HG02885 (cell line): Measurements from ENCODE around the gene C10orf143.
"Not testable (repeated sequence)": the region's sequence is repeated elsewhere in the genome, so short reads cannot be mapped to it uniquely, and the experiment has no call there.

Experiments used
- ATAC-seq: cut with Tn5 transposase; IDR thresholded peaks from one replicate; pipeline ENCODE4 v1.9.1; 2021; ENCODE audit warnings: mild to moderate bottlenecking; ENCODE audit not compliant: unreplicated experiment, poor library complexity

C10orf143 gene

DNA sequence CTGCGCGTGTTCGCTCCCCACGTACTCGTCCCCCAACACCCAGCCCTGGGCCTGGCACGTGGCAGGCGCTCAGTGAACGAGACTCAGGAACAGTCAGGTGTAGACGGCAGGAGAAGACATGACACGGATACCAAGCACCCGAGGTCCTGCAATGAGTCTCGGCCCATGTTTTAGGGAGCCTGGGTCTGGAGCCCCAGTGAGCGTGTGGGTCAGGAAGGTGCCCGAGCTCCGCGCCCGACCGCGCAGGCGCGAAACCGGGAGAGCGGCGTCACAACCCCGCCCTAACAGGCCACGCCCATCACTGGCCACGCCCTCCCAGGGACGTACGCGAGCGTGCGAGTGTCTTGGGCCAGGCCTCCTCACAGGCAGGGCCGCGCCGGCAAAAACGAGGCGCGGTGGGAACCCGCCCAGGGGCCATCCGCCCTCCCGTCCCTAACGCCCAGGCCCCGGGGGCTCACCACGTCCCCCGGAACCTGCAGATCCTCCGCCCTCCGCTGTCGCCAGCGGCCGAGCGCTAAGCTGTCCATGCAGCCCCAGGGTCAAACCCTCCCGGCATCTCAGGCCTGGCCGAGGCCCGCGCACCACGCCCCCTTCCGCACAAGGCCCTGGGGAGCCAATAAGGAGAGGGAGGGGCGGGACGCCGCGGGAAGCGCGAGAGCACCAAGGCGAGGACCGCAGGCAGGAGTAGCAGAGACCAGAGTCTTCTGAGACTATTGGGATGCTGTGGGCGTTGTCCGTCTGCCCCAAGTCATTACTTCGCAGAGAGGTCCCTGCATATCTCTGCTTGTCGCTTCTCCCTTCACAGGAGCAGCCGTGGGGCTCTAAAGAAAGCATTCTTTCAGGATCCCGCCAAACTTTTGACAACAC, at the start of gene C10orf143:
Gene C10orf143 (minus strand): TSS at position 585 of the 867 bp plus-strand sequence. CDS start 58 bp downstream, at position 527.
- peak; percentile 82 for ATAC-seq

DNA sequence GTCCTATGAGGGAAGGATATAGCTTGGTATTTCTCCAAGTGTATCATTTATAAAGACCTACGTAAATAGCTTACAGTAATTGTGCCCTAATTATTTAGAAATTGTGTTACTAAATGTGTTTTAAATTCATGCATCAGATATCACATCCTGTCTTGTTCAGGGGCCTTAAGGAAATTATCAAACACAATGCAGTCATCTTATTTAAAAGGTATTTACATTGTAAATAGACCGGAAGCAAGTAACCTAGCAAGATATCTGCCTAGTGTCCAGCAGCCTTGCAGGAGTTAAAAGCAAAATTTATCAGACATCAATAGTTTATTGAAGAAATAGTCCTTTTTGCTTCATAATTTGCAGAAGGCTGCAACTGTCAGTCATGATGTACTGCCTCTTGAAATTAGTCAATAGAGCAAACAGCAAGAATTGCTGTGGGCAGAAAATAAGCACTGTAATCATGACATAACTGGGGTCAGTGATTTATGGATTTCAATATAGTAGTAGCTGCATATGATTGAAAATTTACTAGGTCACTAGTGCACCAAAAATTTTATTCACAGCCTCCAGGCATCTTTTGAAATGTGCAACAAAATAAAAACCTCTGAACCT, 48.7 kb upstream of the C10orf143 start:
- no peak for ATAC-seq

DNA sequence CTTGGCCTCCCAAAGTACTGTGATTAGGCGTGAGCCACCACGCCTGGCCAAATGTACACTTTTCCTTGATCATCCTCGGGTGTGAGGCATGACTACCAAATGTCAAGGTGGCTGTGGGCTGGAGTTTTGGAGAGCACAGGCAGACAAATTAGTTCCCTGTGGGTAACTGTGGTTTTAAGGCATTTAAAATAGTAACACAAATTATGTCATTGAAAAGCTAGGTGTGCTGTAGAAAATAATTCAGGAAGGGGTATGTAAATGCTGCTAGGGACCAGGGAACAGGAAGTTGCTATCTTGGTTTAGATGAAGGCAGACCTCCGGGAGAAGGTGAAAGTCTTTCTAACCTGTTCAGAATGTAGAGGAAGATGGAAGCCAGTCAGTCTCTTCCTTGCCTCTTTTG, 35.4 kb upstream of the C10orf143 start:
- no peak for ATAC-seq

DNA sequence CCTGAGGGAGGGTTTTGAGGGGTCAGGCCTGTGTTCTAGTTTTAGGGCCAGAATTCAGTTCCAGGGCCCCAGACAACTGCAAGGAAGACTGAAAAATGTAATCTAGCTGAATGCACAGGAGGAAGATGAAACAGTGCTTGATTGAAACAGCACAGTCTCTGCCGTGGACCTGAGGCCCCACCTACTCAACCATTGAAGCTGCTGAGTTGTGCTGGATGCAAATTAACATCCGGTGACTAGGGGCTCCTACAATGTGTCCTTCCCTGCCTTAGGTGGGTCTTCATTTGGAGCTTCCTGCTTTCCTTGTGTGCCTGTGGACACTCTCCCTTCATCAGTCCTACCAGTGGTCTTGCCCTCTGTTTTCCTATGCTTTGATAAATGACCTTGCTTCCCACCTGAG, 31.2 kb upstream of the C10orf143 start:
- peak; percentile 88 for ATAC-seq

DNA sequence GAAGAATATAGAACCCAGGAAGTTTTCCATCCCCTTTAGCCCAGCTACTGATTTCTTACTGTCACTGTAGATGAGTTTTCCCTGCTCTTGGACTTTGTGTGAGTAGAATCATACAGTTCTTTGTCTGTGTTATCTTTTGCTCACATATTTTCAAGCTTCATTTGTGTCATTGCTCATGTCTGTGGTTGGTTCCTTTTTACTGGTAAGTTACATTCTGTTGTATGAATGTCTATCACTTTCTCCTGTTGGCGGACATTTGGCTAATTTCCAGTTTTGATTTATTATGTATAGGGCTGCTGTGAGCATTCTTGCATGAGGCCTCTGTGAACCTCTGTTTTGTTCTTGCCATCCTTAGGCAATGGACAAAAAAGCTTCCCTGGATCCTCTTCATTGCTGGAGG, 30.8 kb upstream of the C10orf143 start:
- peak; percentile 27 for ATAC-seq

DNA sequence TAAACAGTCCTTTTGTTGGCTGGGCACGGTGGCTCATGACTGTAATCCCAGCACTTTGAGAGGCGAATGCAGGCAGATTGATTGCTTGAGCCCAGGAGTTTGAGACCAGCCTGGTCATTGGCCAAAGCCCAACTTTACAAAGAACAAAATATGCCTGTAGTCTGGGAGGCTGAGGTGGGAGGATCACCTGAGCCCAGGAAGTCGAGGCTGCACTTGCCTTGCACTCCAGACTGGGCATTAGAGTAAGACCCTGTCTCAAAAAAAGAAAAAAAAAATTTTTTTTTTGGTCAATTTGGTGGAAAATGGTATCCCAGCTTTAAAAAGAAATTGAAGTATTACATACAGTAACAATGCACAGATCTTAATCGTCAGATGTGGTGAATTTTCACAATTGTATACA, 30.4 kb upstream of the C10orf143 start:
- no peak for ATAC-seq

DNA sequence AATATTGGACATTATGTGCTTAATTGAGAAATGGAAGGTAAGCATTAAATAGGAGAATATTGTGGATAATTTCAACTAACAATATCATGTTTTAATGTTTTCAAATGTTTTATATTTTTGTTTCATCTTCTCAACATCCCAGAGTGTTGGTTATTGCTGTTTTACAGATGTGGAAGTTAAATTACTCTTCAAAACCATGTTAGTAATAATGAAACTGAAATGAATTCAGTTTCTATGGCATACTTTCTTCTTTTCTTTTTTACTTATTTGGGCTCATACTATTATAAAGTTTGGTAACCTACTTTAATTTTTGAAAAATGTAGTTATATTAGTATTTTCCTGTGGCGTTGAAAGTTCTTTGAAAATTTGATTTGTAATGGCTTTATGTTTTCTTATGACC, 29.8 kb upstream of the C10orf143 start:
- ATAC-seq: no peak

DNA sequence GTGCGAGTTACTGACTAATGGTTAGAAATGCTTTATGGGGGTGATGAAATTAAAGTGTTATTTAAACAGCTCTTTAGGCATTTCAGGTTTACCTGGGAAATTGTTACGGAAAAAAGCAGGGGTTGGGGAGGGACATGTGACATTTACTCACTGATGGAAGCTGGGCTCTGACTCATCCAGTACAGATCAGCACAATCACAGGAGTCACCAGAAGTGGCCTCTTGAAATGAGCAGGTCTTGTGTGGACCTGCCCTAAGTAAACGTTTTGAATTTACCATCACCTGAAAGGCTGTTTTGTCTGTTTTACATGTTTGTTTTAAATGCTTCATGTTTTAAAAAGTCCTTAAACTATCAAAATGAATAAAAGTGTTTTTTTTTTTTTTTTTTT, 27.8 kb upstream of the C10orf143 start:
- peak; percentile 17 for ATAC-seq

DNA sequence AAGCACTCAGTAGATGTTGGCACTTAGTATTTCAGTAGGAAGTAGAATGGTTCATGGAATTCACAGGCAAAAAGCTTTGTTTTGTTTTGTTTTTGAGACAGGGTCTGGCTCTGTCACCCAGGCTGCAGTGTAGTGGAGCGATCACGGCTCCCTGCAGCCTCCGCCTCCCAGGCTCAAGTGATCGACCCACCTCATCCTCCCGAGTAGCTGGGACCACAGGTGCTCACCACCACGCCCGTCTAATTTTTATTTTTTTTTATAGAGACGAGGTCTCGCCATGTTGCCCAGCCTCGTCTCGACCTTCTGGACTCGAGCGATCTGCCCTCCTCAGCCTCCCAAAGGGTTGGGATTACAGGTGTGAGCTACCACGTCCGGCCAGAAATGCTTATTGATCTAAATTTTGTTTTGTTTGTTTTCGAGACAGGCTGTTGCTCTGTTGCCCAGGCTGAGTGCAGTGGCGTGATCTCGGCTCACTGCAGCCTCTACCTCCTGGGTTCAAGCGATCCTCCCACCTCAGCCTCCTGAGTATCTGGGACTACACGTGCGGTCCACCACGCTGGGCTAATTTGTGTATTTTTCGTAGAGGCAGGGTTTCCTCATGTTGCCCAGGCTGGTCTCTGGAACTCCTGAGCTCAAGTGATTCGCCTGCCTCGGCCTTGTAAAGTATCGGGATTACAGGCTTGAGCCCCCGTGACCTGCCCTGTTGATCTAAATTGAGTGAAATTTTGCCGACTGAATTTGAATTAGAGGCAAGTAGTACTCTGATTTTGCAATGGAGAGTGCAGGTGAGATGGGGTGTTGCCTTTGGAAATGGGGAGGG, 27.2 kb upstream of the C10orf143 start:
- no peak for ATAC-seq

DNA sequence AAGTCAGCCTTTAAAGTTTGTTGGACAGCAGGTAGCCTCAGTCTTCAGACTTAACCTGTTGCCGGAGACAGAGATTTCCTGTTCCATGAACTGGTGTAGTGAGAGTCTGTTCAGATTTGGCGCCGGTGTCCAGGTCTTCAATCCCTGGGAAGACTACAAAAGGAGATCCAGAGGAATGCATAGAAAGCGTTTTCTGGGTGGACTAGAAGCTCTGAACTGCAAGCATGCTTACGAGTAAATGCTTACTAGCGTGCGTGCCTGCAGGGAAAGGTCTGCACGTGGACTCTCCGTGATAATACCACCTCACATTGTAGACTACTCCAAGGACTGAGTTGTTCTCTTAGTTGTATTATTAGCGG, 26.4 kb upstream of the C10orf143 start:
- no peak for ATAC-seq

DNA sequence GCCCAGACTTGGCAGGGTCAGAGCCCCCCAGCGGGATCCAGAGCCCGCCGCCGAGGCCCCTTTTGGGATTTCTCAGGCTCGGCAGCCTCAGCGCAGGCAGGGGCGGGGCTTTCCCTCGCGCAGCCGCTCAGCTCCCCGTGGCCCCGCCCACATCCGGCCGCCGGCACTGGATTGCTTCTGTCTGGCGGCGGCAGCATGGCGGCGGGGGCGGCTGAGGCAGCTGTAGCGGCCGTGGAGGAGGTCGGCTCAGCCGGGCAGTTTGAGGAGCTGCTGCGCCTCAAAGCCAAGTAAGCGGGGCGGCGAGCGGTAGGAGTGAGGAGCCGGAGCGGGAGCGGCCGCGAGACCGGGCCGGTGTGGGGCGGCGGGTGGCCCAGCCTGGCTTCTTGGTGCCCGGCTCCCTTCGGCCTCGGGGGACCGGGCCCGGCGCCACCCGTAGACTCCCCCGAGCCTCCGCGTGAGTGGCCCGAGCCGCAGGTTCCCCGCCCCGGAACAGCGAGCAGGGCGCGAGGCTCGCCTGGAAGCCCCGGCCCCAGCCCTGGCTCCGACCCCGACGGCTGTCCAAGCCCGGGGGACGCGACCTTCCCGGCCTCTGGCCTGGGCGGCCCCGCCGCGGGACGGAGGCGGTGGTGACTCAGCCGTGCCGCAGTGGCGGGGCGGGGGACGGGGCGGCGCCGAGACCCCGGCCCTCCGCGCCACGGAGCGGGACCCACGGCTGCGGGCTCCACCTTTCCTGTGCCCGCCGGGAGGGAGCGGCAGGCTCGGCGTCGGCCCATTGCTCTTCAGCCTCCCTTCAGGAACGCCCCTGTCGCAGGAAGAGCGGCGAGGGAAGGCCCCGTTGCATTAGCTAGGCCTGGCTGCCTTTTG, 25.8 kb upstream of the C10orf143 start, which contains the start of gene GLRX3:
Gene GLRX3 (plus strand): TSS at position 166 of the 864 bp plus-strand sequence. CDS start 30 bp downstream, at position 196.
- peak; percentile 80 for ATAC-seq

DNA sequence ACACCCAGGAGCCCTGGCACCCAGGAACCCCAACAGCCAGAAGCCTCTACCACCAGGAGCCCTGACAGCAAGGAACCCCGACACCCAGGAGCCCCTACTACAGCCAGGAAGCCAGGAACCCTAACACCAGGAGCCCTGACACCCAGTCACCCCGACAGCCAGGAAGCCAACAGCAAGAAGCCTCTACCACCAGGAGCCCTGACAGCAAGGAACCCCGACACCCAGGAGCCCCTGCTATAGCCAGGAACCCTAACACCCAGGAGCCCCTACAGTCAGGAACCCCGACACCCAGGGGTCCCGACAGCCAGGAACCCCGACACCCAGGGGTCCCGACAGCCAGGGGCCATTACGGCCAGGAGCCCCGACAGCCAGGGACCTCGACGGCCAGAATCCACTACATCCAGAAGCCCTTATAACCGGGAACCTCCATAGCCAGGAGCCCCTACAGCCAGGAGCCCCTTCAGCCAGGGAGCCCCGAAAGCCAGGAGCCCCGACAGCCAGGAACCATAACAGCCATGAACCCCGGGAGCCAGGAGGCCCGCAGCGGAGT, 25.1 kb upstream of the C10orf143 start:
- ATAC-seq: no peak

DNA sequence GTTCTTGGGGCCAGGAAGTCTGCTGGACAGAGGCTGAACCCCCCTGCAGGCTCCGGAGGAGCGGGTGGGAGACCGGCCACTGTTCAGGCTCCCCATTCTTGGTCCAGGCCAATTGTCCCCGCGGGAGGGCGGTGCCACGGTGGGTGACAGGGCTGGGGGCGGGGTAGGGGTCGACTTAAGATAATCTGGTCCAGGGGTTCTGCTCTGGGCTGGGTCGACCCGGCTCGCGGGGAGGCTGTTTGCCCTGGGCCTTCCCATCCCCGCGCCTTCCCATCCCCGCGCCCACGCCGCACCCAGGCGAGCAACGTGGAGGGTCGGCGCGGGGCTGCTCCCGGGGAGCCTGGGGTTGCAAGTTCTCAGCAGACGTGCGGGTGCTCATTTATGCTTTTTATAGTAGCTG, 18.3 kb upstream of the C10orf143 start:
- ATAC-seq: no peak

DNA sequence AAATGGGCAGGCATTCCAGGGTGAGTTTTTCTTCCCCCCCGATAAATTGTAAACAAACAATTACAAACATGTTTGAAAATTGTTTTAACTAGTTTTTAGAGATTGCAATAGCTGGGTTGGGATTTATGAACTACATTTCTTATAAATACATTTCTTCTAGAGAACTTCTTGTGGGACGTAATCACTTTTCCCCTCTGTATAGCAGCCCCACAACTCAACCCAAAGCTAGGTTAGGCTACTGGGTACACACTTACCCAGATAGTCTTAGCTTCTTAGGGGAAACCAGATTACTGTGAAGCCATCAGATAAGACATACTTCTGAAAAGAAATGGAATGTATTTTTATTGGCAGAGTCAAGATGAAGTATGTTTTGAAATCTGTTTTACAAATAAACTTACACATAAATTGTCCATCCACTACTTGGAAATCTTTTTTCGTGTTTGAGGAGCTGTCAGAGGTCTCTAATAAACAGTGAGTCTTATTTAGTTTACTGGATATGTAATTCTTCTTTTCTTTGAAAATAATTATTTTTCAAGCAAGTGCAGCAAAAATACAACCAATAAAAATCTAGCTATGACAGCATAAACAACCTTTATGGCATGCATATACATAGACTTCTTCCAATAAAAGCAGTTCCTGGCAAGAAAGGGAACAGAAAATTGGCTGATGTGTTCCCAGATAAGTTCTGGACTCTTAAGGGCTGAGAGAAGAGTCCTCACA, 17.6 kb upstream of the C10orf143 start:
- no peak for ATAC-seq

DNA sequence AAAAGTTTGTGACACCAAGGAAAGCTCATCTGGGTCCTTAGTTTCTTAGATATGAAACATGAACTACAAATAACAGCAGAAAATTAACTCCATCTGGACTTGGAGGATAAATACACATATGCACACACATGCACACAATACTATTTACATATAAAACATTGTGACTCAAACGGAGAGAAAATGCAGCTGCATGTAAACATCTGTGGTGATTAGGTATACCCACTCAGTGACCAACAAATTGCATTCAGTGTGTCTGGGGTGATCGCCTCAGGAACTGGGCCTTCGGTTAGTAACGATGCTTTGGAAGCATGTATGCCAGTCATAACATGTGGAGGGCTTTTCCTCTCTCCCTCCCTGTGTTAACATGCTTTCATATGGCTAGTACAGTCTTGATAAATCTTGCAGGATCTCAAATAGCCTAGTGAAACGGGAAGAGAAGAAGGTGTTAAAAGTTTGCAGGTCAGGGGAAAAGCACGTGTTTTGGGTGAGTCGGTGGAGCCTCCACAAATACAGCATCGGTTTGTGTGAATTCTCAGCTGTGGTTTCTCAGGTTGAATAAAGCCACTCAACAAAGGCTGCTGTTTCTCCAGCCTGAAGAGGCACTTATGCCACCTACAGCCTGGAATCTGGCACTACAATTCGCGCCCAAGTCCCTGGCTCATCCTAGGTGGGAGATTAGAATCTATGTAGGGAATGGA, 16.9 kb upstream of the C10orf143 start:
- peak; percentile 98 for ATAC-seq

DNA sequence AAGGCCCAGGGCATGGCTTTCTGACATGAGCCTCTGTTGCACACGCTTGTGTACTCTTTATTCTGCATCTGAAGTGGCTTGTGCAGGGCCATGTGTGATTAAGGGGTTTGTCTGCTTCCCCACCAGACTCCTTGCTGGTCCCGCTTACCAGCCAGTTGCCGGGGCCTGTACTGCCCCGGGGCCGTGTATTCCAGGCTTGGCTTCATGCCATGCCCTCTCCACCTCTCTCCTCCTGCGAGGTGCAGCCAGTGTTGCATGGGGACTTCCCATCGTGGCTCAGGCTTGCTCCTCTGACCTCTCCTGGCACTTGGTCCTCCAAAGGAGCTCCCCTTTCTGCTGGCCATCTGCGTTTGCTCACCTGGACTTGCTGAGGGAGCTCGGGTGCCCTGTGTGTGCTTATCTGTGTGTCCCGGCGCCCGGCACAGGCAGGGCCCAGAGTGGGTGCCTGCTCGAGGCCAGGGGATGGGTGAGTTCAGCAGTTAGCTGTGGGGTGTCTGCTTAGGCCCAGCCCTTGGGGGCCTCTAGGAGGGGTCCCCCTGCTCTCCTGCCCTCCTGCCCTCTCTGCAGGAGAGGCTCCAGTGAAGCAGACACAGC, 11.0 kb upstream of the C10orf143 start:
- no peak for ATAC-seq

DNA sequence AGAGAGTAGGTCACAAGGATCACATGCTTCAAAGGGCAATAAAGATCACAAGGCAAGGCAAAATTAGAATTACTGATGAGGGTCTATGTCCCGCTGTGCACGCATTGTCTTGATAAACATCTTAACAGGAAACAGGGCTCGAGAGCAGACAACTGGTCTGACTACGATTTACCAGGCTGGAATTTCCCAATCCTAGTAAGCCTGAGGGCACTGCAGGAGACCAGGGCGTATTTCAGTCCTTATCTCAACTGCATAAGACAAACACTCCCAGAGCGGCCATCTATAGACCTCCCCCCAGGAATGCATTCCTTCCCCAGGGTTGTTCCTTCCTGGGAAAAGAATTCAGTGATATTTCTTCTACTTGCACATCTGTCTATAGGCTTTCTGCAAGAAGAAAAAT, 6.9 kb upstream of the C10orf143 start:
- not testable (repeated sequence) for ATAC-seq

DNA sequence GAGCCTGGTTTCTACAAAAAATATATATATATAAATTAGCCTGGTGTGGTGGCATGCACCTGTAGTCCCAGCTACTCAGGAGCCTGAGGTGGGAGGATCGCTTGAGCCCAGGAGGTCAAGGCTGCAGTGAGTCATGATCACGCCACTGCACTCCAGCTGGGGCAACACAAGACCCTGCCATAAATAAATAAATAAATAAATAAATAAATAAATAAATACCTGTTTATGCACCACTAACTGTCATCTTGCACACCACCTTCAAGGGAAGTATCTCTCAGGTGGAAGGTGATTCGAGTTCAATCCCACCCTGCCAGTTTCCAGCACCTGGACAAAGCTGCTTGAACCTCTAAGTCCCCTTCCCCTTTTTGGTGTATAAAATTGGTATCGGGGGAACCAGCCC, 6.3 kb upstream of the C10orf143 start:
- not testable (repeated sequence) for ATAC-seq
